Stimulated activated CD4-positive, alpha-beta T cell treated with anti-CD3 and anti-CD28 coated beads, TNF-alpha, amount 100 ng/mL, for 4 hours (primary cell): ENCODE results near the gene FGF14.

Experiments used
- DNase-seq, 3 experiments: peaks; one replicate each; pipeline ENCODE4 v3.0.0-alpha.2; 2020; ENCODE audit warnings: low read depth in 3 of 3

FGF14 gene

DNA sequence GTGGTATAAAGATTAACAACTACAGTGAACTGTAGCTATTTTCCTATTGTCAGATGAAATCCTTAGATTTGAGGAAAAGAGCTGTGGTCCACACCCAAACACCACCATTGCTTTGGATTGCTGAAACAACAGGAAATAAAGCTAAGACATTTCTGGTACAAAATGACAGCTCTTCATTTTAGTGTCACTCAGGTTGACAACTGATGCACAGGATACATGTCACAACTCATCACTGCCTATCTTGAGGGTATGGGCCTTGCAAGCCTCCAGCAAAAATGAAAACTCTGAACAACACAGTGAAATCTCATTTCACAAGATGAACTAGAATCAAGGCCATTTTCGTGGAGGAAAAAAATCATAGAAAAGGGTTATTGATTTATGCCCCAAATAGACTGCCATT is 609.7 kb downstream of the FGF14 start:
- no peak for DNase-seq

DNA sequence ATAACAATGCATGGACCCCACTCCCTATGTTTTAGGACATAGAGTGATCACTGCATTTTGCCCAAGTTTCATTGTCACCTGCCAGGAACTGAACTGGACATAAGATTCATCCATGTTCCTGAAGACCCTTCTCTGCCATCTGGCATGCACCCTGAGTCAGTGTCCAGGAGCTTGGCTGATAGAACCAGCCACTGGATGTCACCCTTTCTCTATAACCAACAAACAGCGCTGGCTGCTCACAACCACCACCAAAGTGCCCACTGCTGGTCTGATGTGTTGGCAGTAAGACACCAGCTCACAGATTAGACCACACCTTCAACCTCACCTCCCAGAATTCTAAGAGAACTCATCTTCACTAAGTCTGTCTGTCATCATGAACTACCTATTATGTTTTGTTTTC is 616.0 kb downstream of the FGF14 start:
- DNase-seq: no peak

DNA sequence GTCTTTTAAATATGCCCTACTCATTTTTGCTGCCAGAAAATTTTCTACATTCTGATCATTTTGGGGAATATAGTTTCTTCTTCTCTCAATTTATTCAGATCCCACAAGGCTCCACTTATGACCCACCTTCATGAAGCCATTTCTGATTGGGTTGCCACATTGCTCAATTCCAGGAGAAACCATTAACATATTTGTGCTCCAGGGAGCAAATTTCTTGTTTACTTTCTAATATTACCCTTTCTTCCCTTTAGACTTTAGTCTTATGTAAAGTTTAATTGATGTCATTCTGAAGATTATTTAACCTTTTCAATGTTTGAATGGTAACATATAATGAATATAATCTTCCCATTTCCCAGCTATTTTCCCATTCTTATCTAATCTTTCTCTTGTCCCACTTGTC is 617.5 kb downstream of the FGF14 start:
- DNase-seq: no peak

DNA sequence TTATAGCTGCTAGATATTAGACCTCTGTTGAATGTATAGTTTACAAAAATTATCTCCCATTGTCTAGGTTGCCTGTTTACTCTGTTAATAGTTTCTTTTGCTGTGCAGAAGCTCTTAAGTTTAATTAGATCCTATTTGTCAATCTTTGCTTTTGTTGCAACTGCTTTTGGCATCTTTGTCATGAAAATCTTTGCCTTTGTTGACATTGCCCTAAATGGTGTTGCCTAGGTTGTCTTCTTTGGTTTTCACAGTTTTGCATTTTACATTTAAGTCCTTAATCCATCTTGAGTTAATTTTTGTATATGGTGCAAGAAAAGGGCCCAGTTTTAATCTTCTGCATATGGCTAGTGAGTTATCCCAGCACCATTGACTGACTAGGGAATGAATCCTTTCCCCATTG is 618.3 kb downstream of the FGF14 start:
- no peak for DNase-seq

DNA sequence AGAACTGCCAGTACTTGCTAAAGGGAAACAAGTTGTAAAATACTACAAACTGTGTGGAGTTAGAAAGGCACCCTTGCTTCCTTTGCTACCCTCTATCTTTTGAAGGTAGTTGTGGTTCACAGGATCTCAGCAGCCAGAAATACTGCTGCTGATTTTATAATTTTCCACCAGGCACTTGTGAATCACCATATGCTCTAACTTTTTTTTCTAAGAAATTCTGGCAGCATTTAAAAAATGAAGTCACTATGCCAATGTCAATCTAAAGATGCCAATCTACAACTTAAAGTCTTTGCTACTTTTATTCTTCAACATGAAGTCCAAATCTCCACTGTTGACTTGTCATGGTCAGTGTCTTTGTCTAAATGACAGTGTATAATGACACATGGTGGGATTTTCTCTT is 621.6 kb downstream of the FGF14 start:
- no peak for DNase-seq

DNA sequence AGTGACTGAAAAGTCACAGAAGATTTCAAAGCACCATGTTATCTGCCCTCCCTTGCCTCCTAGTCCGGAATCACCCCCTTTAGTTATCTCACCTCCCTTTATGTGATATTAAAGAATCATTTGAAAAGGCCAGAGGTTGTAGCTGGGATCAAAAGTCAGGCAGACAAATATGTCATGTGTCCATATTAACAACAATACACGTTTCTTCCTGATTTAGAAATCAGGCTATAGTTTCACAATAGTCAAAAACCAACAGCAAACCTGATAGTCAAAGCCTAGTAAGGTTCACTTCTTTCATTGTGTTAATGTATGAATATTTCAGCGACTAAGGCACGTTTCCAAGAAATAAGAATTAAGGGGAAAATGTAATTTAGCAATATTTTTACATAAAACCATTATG is 622.7 kb downstream of the FGF14 start:
- DNase-seq: no peak

DNA sequence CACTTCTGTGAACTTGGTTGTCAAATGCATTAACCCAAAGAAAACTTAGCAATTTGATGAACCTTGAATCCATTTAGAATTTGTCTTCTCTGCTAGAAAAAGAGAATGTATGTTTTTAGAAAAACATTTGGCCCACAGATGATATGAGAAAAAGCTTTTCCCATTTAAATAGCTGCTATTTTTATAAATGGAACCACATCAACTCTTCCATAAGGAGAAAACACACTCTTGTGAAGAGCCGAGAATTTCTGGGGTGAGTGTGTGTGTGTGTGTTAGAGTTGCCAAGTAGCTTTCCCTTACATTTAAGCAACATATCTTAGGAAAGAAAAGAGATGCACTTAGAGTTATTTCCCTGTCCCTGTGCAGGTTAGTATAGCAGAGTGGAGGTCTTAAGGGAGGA is 626.6 kb downstream of the FGF14 start:
- no peak for DNase-seq

DNA sequence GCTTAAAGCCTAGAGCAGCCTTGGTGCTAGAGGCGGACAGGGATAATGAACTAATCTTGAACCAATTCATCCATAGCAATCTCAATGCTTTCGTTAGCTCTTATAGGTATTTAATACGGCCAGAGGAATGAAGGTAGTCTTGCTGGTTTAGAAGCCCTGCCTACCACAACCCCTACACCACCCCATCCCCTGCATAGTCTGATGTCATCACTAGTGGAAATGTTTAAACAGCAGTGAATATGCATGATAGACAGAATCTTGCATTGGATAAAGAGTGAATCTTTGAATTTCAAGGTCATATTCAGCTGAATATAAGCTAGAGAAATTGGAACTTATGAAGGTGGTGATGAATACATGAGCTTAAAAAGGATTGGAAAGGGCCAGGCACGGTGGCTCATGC is 627.5 kb downstream of the FGF14 start:
- no peak for DNase-seq

DNA sequence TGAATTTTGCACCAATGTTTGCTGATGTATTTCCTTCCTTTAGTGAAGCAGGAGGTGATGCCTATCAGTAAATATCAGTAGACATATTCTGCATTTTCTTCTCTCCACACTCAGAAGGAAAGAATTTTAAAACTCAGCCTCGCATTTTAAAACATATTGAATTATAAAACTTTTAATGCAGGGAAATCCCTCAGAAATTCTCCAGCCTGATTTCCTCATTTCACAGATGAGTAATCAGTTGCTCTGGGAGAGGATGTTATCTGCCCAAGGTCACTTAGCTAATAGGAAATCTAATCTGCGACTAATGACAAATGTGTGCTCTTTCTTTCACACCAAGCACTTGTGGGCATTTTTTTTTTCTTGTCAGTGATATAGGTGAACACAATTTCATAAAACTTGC is 628.8 kb downstream of the FGF14 start:
- DNase-seq: no peak

DNA sequence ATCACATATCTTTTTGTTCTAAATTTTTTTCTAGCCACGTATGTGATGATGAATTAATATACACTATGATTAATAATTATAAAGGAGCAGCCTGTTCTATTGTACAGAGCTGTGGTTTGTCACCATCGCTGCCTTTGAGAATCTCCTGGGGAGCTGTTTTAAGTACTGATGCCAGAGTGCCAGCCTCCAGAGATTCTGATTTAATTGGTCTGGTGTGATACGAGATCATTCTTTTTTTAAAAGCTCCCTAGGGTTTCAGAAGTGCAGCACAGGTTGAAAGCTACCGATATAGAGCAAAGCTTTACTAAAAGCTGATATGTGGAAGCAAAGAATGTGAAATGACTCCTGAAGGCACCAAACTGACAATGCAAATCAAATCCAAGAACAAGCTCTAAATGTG is 634.7 kb downstream of the FGF14 start:
- DNase-seq: no peak

DNA sequence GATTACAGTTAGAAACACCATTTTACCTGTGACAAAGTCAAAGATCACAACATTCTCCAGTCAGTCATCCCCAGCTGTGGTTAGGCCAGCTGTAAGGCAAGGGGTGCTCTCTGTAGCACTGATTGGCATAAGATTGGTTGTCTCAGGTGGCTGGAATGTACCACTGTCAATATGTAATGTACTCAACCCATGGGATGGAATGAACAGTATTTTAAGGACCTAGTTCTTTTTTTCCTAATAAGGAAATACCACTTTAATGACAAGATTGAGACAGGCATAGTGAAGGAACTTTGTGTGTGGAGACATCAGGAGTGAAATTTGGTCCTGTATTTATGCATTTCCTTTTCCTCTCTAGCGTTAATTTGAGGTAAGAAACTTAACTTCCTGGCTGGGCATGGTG is 638.7 kb downstream of the FGF14 start:
- no peak for DNase-seq

DNA sequence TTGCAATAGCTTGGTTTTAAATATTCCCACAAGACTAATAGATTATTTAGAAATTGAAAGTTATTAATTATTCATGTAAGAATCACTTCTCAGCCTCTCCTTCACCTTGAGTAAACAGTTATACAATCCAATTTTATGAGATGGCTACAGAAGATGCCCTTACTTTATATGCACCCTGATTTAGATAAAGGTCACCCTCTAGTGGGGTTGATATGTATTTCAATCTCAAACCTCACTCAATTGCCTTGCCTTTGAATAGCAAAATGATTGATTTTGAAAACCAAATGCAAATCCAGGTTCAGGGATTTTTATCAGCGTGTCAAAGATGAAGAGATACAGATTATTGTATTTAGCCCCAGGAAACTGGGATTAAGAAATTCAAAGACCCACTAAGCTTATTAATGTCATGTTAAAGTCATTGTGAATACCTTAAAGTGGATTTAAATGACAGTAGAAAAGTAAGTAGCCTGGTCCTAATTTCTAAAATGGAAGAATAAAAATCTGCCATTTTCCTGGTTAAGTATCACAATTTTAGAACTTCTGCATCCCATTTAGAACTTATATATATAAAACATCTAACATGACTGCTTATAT is 644.3 kb downstream of the FGF14 start:
- DNase-seq: no peak

DNA sequence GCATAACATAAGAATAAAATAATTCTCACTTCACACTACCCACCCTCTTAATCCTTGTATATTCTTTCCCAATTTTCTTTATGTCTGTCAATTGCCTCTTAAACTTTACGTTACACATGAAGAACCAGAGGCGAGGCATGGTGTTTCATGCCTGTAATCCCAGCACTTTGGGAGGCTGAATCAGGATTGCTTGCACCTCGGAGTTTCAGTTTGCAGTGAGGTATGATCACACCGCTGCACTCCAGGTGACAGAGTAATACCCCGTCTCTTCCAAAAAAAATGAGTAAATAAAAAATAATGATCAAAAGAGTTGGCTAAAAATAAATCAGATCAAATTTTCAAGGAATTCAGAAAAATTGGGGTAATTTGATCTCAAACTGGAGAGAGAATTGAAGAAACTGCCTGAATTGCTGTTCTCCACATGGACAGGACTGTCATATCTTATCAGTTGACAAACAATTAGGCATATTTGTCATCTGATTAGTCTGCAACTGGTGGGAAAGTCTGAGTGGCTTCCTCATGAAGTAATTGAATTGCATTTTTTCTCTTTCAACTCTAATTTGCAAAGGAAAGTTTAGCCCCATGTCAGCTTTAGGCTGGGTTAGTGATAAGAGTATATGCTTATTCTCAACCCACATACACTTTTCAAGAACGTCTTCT is 646.5 kb downstream of the FGF14 start:
- DNase-seq: no peak

DNA sequence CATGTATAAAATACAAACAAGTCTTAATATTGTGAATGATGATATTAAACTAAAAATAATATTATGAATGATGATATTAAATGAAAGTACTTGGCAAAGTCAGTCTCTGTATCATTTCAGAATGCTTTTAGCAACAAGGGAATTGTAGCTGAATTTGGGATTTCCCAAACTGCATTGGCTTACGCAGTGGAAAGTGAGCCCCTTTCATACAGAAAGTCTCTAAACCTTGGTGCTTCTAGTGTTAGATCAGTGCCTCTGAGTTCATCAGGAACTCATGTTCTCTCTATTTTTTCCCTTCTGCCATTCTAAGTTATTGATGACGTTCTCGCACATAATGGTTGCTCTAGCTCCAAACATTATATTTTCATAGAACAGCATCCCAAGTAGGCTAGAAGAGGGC is 649.4 kb downstream of the FGF14 start:
- DNase-seq: no peak

DNA sequence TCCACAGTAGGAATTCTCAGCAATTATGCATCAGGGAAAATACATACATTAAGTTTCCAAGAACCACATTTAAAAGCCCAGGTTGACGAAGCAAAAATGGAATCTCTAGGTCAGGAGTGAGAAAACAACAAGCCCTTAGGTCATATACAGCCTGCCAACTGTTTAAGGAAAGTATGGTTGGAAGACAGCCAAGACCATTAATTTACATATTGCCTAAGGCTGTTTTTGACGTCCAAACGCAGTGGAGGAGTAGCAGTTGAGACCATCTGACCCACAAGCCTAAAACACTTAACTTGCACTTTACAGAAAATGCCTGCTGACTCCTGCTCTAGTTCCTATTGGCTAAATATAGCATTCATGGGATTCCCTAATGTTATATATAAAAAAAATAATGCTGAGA is 650.4 kb downstream of the FGF14 start:
- DNase-seq: no peak

DNA sequence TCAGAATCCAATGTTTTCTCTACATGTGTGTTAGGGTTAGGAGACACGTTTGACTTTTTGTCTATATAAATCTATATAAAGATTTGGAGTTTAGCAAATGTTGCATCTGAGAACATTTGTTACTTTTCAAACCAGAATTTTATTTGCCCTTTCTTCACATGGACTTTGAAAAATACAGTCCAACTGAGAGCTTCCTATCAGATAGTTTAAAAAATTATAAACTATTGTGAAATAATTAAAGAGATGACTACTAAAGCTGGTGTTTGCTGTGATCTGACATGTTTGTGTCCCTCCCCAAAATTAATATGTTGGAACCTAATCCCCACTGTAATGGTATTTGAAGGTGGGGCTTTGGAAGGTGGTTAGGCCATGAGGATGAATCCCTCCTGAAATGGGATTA is 652.3 kb downstream of the FGF14 start:
- no peak for DNase-seq

DNA sequence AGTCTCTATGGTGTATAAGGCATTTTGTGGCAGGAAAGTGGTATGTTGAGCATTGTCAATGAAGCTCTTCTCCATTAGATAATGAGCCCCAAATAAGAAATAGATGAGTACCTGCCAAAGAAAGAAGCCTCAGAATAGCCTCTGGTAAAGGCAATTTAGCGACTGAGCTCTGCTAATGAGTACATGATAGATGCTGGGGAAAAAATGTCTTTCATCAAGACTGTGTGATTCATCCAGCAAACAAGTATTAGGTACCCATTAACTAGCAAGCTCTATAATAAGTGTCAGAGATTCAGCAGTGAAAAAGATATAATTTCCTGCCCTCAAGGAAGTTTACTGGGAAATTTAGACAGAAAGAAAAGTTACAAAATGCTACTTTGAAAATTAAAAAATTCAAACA is 654.8 kb downstream of the FGF14 start:
- DNase-seq: no peak

DNA sequence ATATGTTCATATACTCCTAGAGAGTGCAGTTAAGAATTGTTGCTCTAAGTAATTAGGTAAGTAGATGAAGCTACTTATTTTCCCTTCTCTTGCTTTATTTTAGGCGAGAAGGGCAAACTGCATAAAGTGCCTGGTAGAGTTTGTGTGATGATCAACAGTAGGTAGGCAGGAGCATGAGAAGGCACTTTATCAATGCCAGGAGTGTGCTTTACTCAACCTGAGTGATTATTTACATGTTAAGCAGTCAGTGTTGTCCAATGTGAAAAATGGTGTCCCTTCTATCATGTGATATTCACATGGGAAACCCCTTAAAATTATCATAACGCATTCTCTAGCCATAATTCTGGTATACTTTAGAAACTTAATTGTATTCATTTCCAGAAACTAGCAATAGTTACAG is 655.3 kb downstream of the FGF14 start:
- no peak for DNase-seq

DNA sequence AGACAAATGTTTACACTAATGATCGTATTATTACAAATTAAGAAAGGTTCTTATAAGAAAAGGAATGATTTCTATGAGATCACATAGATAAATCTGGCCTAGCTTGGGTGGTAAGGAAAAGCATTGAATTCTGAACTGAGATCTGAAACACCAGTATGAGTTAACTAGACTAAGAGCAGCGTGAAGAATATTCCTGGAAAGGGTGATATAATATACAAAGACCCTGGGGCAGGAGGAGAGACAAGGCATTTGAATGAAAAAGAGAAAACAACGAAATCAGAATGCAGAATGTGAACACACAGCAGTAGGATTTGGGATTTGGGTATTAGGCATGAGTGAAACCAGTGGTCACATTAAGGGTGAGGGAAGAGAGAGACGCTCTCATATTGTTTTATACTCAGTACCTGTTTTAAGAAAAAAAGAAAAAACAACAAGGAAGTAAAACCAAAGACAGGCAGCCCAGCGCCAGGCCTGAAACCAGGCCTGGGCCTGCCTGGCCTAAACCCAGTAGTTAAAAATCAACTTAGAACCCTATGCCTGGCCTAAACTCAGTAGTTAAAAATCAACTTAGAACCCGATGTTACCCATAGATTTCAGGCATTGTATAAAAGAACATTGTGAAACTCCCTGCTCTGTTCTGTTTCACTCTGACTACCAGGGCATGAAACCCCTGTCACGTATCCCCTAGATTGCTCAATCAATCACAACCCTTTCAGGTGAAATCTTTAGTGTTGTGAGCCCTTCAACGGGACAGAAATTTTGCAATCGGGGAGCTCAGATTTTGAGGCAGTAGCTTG is 662.3 kb downstream of the FGF14 start:
- no peak for DNase-seq

DNA sequence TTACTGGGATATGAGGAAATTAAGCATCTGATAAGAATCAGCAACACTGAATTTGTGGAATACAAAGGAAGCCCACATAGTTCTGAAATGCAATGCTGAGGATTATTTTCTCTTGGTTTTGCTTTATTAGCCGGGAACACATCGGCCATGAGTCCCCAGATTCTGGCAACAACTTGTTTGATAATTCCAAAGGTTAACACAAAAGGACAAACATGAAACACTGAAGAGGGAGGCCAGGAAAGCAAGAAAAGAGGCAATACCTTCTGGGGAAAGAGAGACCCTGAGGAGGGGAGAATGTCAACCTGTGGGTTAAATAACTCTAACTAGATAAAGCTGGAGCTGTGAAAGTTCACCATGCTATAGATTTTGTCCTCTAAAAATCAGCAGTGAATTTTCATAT is 663.5 kb downstream of the FGF14 start:
- no peak for DNase-seq

DNA sequence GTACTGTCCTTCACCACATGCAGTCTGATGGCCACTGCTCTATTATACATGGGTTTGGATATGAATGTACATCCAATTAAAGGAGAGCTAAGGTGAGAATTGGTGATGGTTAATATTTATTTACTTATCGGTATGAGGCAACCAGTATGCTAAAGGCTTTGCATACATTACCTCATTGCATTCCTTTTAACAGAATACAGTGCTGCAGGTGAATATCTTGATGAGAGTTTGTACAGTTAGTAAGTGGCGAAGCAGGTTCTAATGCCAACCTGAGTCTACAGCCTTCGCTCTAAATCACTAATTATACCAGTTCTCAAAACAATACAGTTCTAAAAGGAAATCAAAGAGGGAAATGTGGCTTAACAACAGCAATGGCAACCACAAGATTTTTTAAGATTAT is 665.3 kb downstream of the FGF14 start:
- DNase-seq: no peak

DNA sequence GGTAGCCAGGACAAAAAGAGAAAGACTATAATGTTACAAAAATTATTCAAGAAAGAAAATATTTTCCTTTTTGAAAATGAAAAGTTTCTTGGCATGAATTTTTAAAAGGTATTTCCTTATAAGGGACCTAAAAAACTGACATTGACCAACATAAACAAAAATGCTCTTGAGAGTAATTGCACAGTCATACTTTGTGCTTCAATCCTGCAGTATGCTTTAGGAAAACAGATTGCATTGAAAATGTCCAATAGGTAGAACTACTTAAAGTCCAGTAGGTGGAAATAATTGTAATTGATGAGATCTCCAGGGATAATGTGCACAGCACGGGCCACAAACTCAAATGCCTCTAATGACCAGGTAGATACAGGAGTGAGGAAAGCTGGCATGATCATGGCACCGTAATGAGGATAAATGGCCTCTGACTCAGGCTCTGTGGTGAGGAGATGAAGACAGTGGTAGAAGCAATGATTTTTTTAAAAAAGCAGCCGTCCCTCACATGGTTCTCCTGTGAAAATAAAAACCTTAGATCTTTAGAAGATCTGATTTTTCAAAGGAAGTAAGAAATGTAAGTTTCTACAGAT is 671.3 kb downstream of the FGF14 start:
- DNase-seq: no peak

DNA sequence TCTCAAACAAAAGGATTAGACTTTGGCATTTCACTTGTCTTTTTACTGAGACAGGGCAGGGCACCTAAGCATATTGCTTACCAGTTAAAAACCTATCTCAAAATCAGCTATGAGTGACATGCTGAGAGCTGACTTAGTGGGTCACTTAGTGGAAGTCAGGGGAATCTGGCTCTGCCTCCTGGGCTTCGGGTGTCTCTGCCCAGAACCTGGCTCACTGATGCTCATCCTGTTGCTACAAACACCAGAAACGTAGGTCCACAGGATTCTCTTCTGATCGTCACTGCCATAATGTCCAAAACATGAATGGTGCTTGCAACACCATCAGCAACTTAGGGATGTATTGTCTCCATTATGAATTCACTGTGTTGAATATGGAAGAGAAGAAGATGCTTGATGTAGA is 673.2 kb downstream of the FGF14 start:
- DNase-seq: no peak
